ENCODE results near the gene PRKCA.

Gene PRKCA

DNA sequence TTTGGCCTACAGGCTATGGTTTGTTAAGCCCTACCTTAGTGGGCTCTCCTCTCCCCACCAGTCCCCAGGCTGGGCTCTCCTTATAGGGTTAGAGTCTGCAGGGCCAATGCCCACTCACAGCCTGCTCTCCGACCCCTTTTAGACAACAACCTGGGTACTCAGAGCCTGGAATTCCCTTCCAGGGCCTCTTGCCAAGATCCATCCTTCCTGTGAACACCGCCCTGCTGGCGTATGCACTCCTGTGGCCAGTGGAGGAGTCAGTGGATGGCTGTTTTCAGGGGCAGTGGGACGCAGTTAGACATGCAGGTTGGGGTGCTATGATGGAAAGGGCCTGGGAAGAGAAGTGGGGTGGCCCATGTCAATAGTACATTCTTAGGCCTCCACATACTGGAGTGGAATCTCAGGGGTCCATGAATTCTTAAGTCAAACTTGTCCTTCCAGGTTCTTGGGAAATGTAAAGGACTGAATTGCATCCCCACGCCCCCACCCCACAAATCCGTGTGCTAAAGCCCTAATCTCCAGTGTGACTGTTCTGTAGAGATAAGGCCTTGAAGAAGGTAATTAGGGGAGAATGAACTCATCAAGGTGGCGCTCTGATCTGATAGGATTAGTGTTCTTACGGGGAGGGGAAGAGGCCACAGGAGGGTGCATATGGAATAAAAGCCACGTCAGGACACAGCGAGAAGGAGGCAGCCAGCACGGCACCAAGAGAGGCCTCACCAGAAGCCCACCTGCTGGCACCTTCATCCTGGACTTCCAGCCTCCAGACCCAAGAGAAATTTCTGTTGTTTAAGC lies 450.9 kb downstream of the PRKCA start:
- DNase-seq, result no peak

DNA sequence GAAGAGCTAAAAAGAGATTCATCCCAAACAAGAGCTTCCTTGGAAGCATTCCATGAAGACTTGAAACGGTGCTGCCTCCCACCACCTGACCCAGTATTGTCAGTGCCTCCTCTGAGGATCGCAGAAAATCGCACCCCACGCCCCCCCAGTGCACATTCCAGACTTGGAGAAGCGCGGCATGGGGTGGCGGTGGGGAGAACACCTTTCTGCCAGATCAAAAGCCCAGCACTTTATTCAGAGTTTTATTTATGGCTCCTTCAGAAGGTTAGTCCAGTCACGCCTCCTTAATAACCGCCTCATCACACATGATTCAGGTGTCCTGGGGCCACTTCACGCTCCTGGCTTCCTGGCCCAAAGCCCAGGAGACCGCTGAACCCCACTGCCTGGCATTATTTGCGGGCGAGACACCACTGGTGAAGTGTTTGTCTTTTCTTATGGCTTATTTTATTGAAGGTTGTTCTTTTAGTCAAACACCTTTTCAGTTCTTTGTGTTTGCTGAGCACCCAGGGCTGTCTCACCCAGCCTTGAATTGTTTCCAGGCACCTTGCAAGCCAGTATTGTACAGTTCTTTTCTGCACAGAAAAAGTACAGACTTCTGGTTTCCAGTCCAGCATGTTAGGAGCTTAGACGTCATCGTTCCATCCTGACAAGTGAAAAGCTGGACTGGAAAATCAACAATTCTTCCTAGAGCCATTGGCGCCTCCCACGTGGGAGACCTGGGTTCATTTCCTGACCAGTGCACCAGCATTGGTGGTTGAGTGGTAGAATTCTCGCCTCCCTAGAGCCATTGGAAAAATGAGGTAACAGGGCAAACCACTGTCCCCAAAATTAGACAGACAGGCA lies 452.9 kb downstream of the PRKCA start:
- peak in 2 of 56 donors; percentile 12 to 17 for DNase-seq

DNA sequence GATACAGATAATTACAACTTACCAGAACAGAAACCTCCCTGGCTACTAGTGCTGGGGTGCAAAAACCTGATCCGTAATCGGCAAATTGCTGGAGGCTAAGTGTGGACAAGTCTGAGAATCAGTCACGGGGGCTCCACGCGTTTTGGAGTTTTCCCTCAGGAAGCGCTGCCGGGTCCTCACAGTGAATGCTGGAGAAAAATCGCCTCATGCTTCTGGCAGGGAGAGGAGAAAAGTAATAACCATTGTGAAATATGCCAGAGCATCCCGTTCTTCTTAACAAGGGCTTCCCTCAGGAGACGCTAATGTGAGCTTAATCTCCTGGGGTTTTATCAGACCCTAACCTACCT lies 453.5 kb downstream of the PRKCA start:
- DNase-seq, result no peak

DNA sequence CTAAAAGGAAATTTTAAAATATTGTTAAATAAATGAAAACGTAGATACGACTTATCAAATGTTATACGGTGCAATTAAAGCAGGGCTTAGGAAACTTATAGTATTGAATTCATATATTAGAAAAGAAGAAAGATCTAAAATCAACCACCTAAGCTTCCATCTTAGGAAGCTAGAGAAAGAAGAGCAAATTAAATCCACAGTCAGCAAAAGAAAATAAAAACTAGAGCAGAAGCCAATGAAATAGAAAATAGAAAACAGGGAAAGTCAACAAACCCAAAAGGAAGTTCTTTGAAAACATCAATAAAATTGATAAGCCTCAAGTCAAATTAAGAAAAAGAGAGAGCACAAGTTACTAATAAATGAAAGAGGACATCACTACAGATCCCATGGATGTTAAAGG lies 457.9 kb downstream of the PRKCA start:
- DNase-seq, result no peak

DNA sequence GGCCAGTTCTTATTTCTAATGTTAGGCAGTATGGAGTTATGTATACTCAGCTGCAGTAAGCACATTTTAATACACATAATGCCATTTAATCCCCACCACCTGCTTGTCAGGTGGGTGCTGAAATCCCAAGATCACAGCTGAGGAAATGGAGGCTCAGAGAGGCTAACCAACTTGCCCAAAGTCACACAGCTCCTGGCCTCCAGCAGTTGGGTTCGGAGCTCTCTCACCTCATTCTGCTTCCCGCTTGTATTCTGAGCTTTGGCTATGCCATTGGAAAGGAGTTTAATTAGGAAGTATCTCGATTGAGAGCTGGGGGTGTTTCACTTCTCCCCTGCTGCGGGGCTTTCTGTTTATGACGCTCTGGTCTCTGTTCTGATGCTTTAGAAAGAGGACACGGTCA lies 459.9 kb downstream of the PRKCA start:
- no peak for DNase-seq

DNA sequence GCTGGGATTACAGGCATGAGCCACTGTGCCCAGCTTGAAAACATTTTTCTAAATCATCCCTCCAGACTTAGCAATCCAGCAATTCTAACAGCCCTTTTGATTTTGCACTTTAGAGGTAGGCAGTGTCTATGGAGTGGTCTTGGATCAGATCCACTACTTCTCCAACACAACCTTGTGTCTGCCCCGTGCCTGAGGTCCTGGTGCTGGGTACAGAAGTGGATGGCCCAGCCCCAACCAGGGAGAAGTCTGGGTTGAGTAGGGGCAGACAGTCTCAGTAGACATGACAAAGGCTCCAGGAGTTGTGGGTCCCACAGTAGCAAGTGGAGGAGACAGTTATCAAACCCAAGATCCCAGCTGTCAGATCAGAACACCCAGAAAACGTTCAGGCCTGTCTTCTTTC lies 460.6 kb downstream of the PRKCA start:
- DNase-seq, result no peak

DNA sequence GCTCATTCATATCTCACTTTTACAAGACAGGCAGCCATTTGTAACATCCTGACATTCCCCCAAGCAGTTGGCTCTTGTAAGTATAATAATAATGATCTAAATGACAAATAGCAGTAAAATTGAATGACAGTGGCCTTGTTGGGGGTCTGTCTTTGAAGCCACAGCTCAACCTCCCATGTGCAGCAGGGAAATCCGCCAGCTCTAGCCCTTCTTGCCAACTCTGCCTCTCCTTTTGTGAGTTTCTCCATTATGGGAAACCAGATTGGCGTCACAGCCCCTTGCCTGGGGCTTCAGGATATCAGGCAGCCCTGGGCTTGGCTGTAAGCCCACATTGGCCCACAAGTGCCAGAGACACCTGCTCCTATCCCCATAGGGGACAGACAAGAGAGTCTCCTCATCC lies 462.1 kb downstream of the PRKCA start:
- DNase-seq, result peak in 19 of 56 donors; percentile 3 to 65 (median 20)

DNA sequence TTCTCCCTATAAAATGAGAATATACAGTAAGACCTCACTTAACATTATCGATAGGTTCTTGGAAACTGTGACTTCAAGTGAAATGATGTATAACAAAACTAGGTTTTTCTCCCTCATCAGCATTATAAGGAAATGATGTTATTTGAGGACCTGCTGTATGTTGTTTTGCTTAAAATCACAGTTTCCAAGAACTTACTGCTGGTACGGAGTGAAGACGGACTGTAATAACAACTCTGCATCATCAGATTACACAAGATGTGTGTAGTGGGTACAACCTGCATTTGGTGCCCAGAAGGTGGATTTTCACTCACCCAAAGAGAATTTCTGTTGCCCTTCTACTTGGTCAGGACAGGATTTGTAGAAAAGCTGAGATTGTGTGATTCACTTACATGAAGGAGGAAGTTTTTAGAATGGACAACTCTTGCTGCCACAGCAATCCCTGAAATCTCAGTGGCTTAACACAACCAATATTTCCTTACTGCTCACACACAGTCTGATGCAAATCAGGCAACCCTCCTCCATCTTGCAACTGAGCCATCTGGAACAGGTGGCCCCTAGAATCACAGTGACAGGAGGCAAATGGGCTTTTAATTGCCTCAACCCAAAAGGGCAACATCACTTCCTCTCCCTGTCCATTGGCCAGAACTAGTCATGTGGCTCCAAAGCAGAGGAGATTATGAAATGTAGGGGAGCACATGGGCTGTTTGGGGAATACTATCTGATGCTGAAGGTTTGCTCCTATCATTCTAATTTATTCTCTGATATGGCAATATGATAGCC lies 464.9 kb downstream of the PRKCA start:
- DNase-seq, result no peak

DNA sequence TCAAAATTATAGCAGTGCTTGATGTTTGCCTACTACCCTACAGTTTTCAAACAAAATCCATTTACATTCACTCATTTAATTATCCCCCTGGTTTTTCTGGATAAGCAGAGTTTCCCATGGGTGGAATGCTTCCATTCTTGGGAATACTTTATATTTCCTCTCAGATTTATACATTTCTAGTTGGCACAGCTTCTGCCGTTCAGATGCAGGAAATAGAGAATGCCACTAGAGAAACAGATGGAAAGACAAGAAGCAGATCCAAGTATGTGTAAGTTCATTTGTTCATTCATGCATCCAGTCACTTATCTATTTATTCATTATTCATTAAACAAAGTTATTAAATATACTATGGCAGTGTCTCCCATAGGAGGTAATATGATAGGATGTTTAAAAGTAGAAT lies 467.5 kb downstream of the PRKCA start:
- no peak for DNase-seq

DNA sequence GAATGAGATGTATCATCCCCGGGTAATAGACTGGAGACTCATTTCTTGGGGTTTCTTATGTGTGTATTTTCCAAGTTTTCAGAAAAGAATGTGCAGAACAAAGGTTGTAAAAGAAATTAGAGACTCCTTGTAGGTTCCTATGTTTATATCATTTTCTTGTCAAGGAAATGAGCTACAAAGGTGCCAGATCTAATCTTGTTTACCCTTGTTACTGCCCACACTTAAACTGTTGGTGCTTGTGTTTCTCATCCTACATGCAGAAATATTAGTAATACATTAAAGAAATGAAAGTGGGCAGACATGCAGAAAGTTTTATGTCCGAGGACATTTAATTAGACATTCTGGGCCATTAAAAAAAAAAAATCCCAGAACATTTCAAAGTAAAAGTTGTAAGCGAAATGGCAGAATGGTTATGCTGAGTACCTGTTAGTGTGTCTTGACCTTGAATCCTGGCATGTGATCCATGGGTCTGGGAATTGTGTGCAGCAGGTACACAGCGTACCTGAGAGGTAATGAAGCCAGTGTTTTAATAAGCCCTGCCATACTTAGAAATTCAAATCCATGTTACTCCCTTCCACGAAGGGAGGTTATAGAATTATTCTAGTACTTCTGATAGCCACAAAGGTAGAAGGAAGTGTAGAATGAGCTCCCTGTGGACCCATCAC lies 469.9 kb downstream of the PRKCA start:
- DNase-seq, result no peak

DNA sequence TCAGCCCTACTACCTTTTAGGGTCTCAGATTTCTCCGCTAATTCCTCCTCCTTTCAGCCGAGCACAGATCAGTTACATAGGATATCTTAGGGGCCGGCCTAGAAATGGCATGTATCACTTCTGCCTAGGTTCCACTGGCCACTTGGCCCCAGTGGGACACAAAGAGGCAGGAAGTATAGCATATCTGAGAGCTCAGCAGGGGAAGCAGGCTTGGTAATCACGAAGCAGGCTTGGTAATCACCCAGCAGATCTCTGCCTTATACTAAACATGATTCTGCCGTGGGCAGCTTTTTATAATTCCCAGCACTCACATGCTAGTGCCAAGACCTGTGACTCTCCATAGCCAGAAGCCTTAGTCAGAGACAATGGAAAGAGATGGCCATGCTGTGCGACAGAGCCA lies 472.9 kb downstream of the PRKCA start:
- no peak for DNase-seq

DNA sequence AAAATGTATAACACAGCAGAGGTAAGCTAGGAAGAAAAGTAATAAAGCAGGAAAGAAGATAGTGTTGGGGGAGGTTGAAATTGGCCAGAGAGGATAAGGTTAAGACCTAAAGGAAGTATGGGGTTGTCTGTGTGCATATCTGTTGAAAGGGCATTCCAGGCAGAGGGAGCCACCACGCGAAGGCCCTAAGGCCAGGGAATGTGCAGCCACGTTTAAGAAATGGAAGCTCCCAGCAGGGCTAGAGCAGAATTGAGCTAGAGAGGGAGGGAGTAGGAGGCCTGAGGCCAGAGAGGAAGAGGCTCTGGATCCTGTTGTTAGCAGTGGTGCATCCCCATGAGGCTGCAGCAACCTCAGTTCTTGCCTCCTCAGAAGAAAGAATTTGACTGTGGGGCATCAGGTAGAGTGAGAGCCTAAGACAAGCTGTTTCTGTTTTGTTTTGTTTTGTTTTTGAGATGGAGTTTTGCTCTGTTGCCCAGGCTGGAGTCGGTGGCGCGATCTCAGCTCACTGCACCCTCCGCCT lies 473.5 kb downstream of the PRKCA start:
- no peak for DNase-seq

DNA sequence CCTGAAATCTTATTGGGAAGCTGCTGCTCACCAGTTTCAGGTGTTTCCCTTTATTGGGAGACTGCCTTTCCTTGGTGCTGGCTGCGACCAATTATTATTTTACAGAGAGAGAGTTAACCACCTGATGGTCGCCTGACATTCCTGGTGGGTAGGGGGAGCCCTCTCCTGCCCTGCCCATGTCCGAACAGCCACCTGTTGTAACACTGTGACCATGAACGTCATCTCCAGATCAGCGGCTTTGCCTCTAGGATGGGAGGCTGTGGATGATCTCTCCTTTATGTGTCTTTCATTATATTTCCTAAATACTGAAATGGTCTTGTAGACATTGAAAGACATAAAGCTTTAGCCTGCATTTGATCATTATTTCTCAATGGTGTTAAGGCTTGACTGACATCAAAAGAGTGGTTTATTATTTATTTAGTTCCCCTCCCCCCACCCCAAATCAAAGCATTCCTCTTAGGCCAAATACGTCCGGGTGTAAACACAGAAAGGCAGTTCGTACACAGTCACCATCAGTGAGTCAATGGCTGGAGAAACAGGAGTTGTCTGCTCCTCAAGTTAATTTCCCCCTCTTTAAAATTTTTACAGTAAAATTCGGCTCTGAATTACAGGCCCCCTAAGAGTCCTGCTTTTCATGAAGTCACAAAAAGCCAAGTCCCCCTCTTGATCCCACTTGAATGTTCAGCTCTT lies 474.7 kb downstream of the PRKCA start:
- DNase-seq, result no peak

DNA sequence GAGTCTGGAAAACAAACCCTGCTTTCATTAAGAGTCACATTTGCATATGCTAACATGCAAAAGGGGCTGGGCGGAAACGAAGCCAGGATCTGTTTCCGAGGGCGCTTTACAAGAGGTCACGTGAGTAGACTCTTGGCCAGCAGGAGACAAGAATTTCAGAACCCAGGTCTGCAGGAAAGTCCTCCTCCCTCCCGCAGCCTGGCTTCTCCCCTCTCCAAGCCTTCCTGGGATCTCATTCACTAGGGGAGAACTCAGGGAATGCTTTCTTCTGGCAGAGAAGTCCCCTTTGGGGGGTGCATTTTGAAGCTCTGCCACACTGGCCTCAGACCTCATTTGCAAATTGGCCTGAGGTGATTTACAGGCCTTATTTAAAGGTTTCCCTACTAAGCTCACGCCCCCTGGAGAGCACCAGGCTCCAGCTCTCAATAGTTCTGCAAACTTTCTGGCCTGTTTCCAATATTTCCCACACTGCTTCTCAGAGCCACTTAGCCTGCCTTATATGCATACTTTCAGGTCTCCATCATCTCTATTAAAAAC lies 475.3 kb downstream of the PRKCA start:
- peak in 41 of 56 donors; percentile 13 to 74 (median 35) for DNase-seq

DNA sequence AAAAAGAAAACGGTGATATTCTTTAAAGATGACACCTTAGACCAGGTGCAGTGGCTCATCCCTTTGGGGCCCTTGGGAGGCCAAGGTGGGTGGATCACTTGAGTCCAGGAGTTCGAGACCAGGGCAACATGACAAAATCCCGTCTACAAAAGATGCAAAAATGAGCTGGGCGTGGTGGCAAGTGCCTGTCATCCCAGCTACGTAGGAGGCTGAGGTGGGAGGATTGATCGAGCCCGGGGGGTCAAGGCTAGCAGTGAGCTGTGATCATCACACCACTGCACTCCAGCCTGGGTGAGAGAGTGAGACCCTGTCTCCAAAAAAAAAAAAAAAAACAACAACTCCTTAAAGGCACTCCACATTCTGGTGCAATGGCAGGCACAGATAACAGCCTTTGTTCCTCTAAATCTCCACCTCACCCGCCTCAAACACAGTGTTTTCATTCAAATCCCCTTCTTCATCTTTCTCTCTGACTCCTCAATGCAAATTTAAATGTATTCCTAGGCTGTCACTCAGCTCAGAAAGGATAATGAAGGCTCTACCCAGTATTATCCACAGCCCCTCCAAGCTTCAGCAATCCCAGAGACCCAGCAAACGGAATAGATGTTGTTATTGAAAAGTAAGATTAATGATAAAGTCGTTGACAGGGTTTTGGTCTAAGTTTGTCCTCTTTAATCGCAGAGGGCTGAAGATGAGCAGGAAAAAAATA lies 476.3 kb downstream of the PRKCA start:
- DNase-seq, result no peak

DNA sequence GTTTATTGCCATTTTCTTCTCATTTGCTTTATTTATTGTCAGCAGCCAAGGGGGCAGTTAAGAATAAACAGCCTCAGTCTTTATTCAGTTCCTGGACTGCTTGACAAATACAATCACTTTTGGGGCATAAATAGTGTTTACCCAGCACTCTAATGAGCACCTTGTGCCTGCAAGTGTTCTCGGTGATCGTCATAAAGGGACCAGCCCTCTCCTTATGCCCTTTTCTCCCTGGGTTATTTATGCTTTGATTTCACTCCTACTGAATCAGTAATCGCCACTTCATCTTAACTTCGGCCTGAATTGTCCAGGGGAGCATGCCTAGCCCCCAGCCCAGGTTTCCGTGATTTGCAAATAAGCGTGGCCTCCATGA lies 476.8 kb downstream of the PRKCA start:
- DNase-seq, result no peak

DNA sequence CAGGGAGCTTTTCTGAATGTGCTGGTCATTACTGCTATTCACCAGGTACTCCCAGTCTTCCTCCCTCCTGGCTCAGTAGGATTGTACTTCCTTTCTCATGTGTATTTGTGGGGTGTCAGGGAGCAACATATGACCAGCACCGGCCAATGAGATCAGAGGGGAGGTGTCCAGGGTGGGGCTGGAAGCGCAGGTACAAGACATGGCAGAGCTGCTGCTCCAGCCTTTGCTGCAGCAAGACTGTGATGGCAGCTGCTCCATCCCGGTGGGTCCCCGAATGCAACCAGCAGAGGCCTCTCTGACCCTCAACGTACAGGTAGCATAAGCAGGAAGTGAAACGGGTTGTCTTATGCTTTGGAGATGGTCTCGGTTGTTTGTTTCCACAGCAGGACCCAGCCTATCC lies 478.7 kb downstream of the PRKCA start:
- no peak for DNase-seq

DNA sequence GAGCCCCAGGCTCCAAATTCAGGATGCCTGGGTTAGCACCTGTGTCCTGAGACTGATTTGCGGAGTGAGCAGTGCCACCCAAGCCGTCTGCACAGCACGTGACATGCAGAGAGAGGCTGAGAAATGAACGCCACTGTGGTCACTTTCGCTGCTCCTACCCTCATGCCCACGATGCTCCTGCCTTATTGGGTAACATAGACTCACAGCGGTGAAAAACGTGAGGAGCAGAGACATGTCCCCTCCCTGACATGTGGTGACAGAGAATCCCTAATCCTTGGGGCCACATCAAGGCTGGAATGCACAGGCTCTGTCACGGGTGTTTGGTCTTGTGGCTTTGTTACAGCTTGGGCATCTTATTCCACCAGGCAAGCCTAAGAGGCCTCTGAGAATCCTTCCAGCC lies 480.4 kb downstream of the PRKCA start:
- DNase-seq, result no peak

DNA sequence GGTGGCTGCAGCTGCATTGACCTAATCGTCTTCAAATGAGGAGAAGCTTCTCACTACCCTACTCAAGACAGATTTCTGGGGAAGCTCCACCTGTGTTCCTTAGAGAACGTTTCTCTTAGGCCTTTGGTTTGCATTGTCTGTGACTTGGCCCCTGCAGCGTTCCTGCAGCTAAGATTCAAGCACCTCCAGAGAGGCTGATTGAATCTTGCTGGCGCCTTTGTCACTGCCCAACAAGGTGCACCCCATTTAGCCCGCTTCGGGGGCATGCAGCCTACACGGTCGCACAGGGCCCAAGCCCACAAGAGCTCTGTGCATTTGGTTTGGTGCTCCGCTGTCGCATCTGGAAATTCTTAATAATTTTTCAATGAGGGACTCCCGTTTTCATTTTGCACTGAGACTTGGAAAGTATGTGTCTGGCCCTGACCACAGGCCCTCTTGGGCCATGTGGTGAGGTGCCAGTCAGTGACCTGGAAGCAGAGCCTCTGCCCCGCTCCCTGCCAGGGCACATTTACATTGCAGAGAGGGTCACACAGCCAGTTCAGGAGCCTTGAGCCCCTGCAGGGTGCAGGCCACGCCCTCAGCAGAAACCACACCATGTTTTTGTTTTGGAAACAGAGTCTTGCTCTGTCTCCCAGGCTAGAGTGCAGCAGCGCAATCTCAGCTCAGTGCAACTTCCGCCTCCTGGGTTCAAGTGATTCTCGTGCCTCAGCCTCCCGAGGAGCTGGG lies 481.4 kb downstream of the PRKCA start:
- DNase-seq, result no peak
